ENCODE data around the gene DPF3. TPM values are rescaled to one million over a fixed set of nuclear protein-coding genes. Genes with fewer than 3 reads are reported as not detected.

The DPF3 gene
- total RNA-seq, 4 donors from 2014 or later = 0.22 to 5.4 (median 2.7) TPM

- 88 to 94% methylated on average over 12 of the region's 12 CpGs for WGBS, 2 donors
- no peak for TF ChIP-seq POLR2A (IDR thresholded peaks at IDR 0.05)
- no peak for TF ChIP-seq EP300 (IDR thresholded peaks at IDR 0.05)
- no peak for TF ChIP-seq CTCF (IDR thresholded peaks at IDR 0.05)
- H3K9me3 ChIP-seq = no peaks in the 10 kb centered on the region
- no peak overlapping the region for H3K4me3 ChIP-seq
- DNase-seq (ENCODE audit: low spot score in 2 of 2) = no peak
- no peaks in the 10 kb centered on the region for H3K27me3 ChIP-seq
- no peak overlapping the region for H3K27ac ChIP-seq
- H3K4me1 ChIP-seq = no peaks in the 10 kb centered on the region
- no peaks in the 10 kb centered on the region for H3K36me3 ChIP-seq
Measured at GRCh38 chr14:72839351-72839750, 54.5 kb downstream of the DPF3 start.

GRCh38 chr14:72836085-72836484 lies 57.8 kb downstream of the DPF3 start:
- Histone ChIP-seq H3K36me3 (no peaks in the 10 kb centered on the region), H3K4me1 (no peaks in the 10 kb centered on the region), H3K27ac (no peak overlapping the region), H3K4me3 (no peak overlapping the region), H3K9me3 (no peaks in the 10 kb centered on the region), H3K27me3 (no peaks in the 10 kb centered on the region)
- DNase-seq (ENCODE audit: low spot score in 2 of 2) = no peak
- TF ChIP-seq EP300 (IDR thresholded peaks at IDR 0.05) = no peak
- WGBS, 2 donors = 85 to 89% methylated on average over 4 of the region's 4 CpGs

DNA sequence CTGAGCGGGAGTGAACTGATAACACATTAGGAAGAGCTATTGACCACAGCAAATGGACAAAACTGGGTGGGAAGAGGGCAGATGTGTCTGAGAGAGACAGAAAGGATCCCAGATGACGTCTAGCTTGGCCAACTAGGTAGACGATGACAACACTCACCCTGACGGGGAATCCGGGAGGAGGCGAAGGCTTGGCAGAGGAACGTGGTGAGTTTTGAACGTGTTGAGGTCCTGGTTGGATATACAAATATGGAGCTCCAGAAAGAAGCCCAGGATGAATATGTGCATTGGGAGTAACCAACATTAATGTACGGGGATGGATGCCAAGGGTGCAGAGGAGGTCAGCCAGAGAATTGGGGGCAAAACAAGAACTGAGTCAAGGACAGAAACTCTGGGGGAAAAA lies 60.7 kb downstream of the DPF3 start:
- TF ChIP-seq CTCF (IDR thresholded peaks at IDR 0.05) (no peak), POLR2A (IDR thresholded peaks at IDR 0.05) (no peak), EP300 (IDR thresholded peaks at IDR 0.05) (no peak)
- H3K27ac ChIP-seq = no peak overlapping the region
- no peaks in the 10 kb centered on the region for H3K4me1 ChIP-seq
- H3K9me3 ChIP-seq = no peaks in the 10 kb centered on the region
- 86 to 91% methylated on average over 9 of the region's 9 CpGs for WGBS, 2 donors
- H3K36me3 ChIP-seq = no peaks in the 10 kb centered on the region
- no peak for DNase-seq (ENCODE audit: low spot score in 2 of 2)
- H3K27me3 ChIP-seq = no peaks in the 10 kb centered on the region
- H3K4me3 ChIP-seq = no peak overlapping the region

- Histone ChIP-seq H3K27ac (no peak overlapping the region), H3K4me3 (no peak overlapping the region)
- DNase-seq (ENCODE audit: low spot score in 2 of 2) = no peak
Measured at GRCh38 chr14:72830786-72831594, 62.9 kb downstream of the DPF3 start.

GRCh38 chr14:72830356-72830755 lies 63.5 kb downstream of the DPF3 start:
- no peak overlapping the region for H3K27ac ChIP-seq
- H3K27me3 ChIP-seq = no peaks in the 10 kb centered on the region
- WGBS, 2 donors = 71 to 74% methylated on average over 4 of the region's 4 CpGs
- H3K9me3 ChIP-seq = no peaks in the 10 kb centered on the region
- TF ChIP-seq EP300 (IDR thresholded peaks at IDR 0.05) = no peak
- no peak for TF ChIP-seq POLR2A (IDR thresholded peaks at IDR 0.05)
- no peak for TF ChIP-seq CTCF (IDR thresholded peaks at IDR 0.05)
- H3K4me1 ChIP-seq = no peaks in the 10 kb centered on the region
- no peak for DNase-seq (ENCODE audit: low spot score in 2 of 2)
- H3K4me3 ChIP-seq = no peak overlapping the region
- no peaks in the 10 kb centered on the region for H3K36me3 ChIP-seq

More at GRCh38 chr14:72830786-72831594, 62.9 kb downstream of the DPF3 start:
- Histone ChIP-seq H3K27me3 (no peaks in the 10 kb centered on the region), H3K4me1 (no peaks in the 10 kb centered on the region), H3K9me3 (no peaks in the 10 kb centered on the region), H3K36me3 (no peaks in the 10 kb centered on the region)
- TF ChIP-seq CTCF (IDR thresholded peaks at IDR 0.05) (no peak), POLR2A (IDR thresholded peaks at IDR 0.05) (no peak), EP300 (IDR thresholded peaks at IDR 0.05) (no peak)
- WGBS, 2 donors = 26 to 28% methylated on average over 16 of the region's 16 CpGs
